ENCODE measurements around the gene ABI1. TPM values are rescaled to one million over a fixed set of nuclear protein-coding genes. Genes with fewer than 3 reads are reported as not detected.

The ABI1 gene
- polyA plus RNA-seq, 1 donor, result 50.1 TPM

- no peak overlapping the region for H3K27ac ChIP-seq (ENCODE audit: low read length)
- no peaks in the 10 kb centered on the region for H3K36me3 ChIP-seq (ENCODE audit: control insufficient read depth, insufficient read depth, low read length)
- no peaks in the 10 kb centered on the region for H3K27me3 ChIP-seq (ENCODE audit: control insufficient read depth, insufficient read depth, low read length)
- H3K4me3 ChIP-seq (ENCODE audit: low read length), result no peak overlapping the region
- no peak for DNase-seq
- H3K4me1 ChIP-seq (ENCODE audit: control insufficient read depth, insufficient read depth, low read length), result no peaks in the 10 kb centered on the region
- H3K9me3 ChIP-seq (ENCODE audit: control insufficient read depth, low read depth, low read length), result no peaks in the 10 kb centered on the region
- 100% methylated on average over 1 of the region's 6 CpGs for WGBS (ENCODE audit: insufficient coverage, low lambda C conversion rate)
Measured at GRCh38 chr10:26831936-26832335, 28.8 kb downstream of the ABI1 start.

- Histone ChIP-seq H3K4me1 (ENCODE audit: control insufficient read depth, insufficient read depth, low read length) (no peaks in the 10 kb centered on the region), H3K36me3 (ENCODE audit: control insufficient read depth, insufficient read depth, low read length) (no peaks in the 10 kb centered on the region), H3K27ac (ENCODE audit: low read length) (no peak overlapping the region), H3K27me3 (ENCODE audit: control insufficient read depth, insufficient read depth, low read length) (no peaks in the 10 kb centered on the region), H3K4me3 (ENCODE audit: low read length) (no peak overlapping the region), H3K9me3 (ENCODE audit: control insufficient read depth, low read depth, low read length) (no peaks in the 10 kb centered on the region)
- no peak for DNase-seq
- 94% methylated on average over 3 of the region's 5 CpGs for WGBS (ENCODE audit: insufficient coverage, low lambda C conversion rate)
Measured at GRCh38 chr10:26829810-26830515, 30.8 kb downstream of the ABI1 start.

- Histone ChIP-seq H3K4me1 (ENCODE audit: control insufficient read depth, insufficient read depth, low read length) (no peaks in the 10 kb centered on the region), H3K27me3 (ENCODE audit: control insufficient read depth, insufficient read depth, low read length) (no peaks in the 10 kb centered on the region), H3K9me3 (ENCODE audit: control insufficient read depth, low read depth, low read length) (no peaks in the 10 kb centered on the region), H3K4me3 (ENCODE audit: low read length) (no peak overlapping the region), H3K36me3 (ENCODE audit: control insufficient read depth, insufficient read depth, low read length) (peaks cover 9% of the 10 kb centered on the region), H3K27ac (ENCODE audit: low read length) (no peak overlapping the region)
- no CpG with 5 or more reads among the region's 1 CpG for WGBS (ENCODE audit: insufficient coverage, low lambda C conversion rate)
- no peak for DNase-seq
Measured at GRCh38 chr10:26824015-26824690, 36.6 kb downstream of the ABI1 start.

GRCh38 chr10:26821699-26822570 lies 38.8 kb downstream of the ABI1 start:
- H3K4me1 ChIP-seq (ENCODE audit: control insufficient read depth, insufficient read depth, low read length), result no peaks in the 10 kb centered on the region

GRCh38 chr10:26815500-26815899 lies 45.3 kb downstream of the ABI1 start:
- H3K27me3 ChIP-seq (ENCODE audit: control insufficient read depth, insufficient read depth, low read length), result no peaks in the 10 kb centered on the region
- WGBS (ENCODE audit: insufficient coverage, low lambda C conversion rate), result 100% methylated on average over 1 of the region's 2 CpGs
- H3K9me3 ChIP-seq (ENCODE audit: control insufficient read depth, low read depth, low read length), result no peaks in the 10 kb centered on the region
- H3K36me3 ChIP-seq (ENCODE audit: control insufficient read depth, insufficient read depth, low read length), result no peaks in the 10 kb centered on the region
- H3K4me3 ChIP-seq (ENCODE audit: low read length), result no peak overlapping the region
- no peak overlapping the region for H3K27ac ChIP-seq (ENCODE audit: low read length)
- no peak for DNase-seq
- no peaks in the 10 kb centered on the region for H3K4me1 ChIP-seq (ENCODE audit: control insufficient read depth, insufficient read depth, low read length)

More at GRCh38 chr10:26821699-26822570, 38.8 kb downstream of the ABI1 start:
- Histone ChIP-seq H3K36me3 (ENCODE audit: control insufficient read depth, insufficient read depth, low read length) (peaks cover 9% of the 10 kb centered on the region), H3K27ac (ENCODE audit: low read length) (no peak overlapping the region), H3K27me3 (ENCODE audit: control insufficient read depth, insufficient read depth, low read length) (no peaks in the 10 kb centered on the region), H3K4me3 (ENCODE audit: low read length) (no peak overlapping the region), H3K9me3 (ENCODE audit: control insufficient read depth, low read depth, low read length) (no peaks in the 10 kb centered on the region)
- WGBS (ENCODE audit: insufficient coverage, low lambda C conversion rate), result 100% methylated on average over 1 of the region's 3 CpGs
- no peak for DNase-seq

- H3K4me1 ChIP-seq (ENCODE audit: control insufficient read depth, insufficient read depth, low read length), result no peaks in the 10 kb centered on the region
- WGBS (ENCODE audit: insufficient coverage, low lambda C conversion rate), result 70% methylated on average over 2 of the region's 7 CpGs
- no peak overlapping the region for H3K27ac ChIP-seq (ENCODE audit: low read length)
- H3K36me3 ChIP-seq (ENCODE audit: control insufficient read depth, insufficient read depth, low read length), result peaks cover 3% of the 10 kb centered on the region
- no peaks in the 10 kb centered on the region for H3K9me3 ChIP-seq (ENCODE audit: control insufficient read depth, low read depth, low read length)
- no peaks in the 10 kb centered on the region for H3K27me3 ChIP-seq (ENCODE audit: control insufficient read depth, insufficient read depth, low read length)
- H3K4me3 ChIP-seq (ENCODE audit: low read length), result no peak overlapping the region
- no peak for DNase-seq
Measured at GRCh38 chr10:26810435-26811026, 50.2 kb downstream of the ABI1 start.

- WGBS (ENCODE audit: insufficient coverage, low lambda C conversion rate), result no CpG with 5 or more reads among the region's 1 CpG
- Histone ChIP-seq H3K27me3 (ENCODE audit: control insufficient read depth, insufficient read depth, low read length) (no peaks in the 10 kb centered on the region), H3K4me1 (ENCODE audit: control insufficient read depth, insufficient read depth, low read length) (no peaks in the 10 kb centered on the region), H3K4me3 (ENCODE audit: low read length) (no peak overlapping the region), H3K9me3 (ENCODE audit: control insufficient read depth, low read depth, low read length) (no peaks in the 10 kb centered on the region), H3K27ac (ENCODE audit: low read length) (no peak overlapping the region), H3K36me3 (ENCODE audit: control insufficient read depth, insufficient read depth, low read length) (peaks cover 3% of the 10 kb centered on the region)
- DNase-seq, result no peak
Measured at GRCh38 chr10:26809973-26810372, 50.8 kb downstream of the ABI1 start.

GRCh38 chr10:26807532-26807931 lies 53.2 kb downstream of the ABI1 start:
- H3K4me3 ChIP-seq (ENCODE audit: low read length), result no peak overlapping the region
- no peak overlapping the region for H3K27ac ChIP-seq (ENCODE audit: low read length)
- peaks cover 3% of the 10 kb centered on the region for H3K36me3 ChIP-seq (ENCODE audit: control insufficient read depth, insufficient read depth, low read length)
- no peaks in the 10 kb centered on the region for H3K9me3 ChIP-seq (ENCODE audit: control insufficient read depth, low read depth, low read length)
- no CpG with 5 or more reads among the region's 4 CpGs for WGBS (ENCODE audit: insufficient coverage, low lambda C conversion rate)
- H3K27me3 ChIP-seq (ENCODE audit: control insufficient read depth, insufficient read depth, low read length), result no peaks in the 10 kb centered on the region
- DNase-seq, result no peak
- no peaks in the 10 kb centered on the region for H3K4me1 ChIP-seq (ENCODE audit: control insufficient read depth, insufficient read depth, low read length)

GRCh38 chr10:26806557-26806956 lies 54.2 kb downstream of the ABI1 start:
- no peaks in the 10 kb centered on the region for H3K4me1 ChIP-seq (ENCODE audit: control insufficient read depth, insufficient read depth, low read length)
- DNase-seq, result no peak
- H3K4me3 ChIP-seq (ENCODE audit: low read length), result no peak overlapping the region
- H3K27me3 ChIP-seq (ENCODE audit: control insufficient read depth, insufficient read depth, low read length), result no peaks in the 10 kb centered on the region
- H3K27ac ChIP-seq (ENCODE audit: low read length), result no peak overlapping the region
- WGBS (ENCODE audit: insufficient coverage, low lambda C conversion rate), result no CpG with 5 or more reads among the region's 1 CpG
- peaks cover 3% of the 10 kb centered on the region for H3K36me3 ChIP-seq (ENCODE audit: control insufficient read depth, insufficient read depth, low read length)
- H3K9me3 ChIP-seq (ENCODE audit: control insufficient read depth, low read depth, low read length), result no peaks in the 10 kb centered on the region

Measured in large intestine (tissue), 3 donors.